HEK293 (cell line): ENCODE data around the gene DAPK2.

Experiments
- KLF8 ChIP-seq: fragments of 450-650 bp; formaldehyde crosslinking; IDR thresholded peaks from 2 replicates; pipeline ENCODE4 v1.5.1; 2016; ENCODE audit warnings: missing biosample characterization, missing genetic modification characterization
- ZBTB7A ChIP-seq: fragments of 450-650 bp; formaldehyde crosslinking; IDR thresholded peaks from 2 replicates; pipeline ENCODE4 v1.5.1; 2016; ENCODE audit warnings: low read depth, missing biosample characterization, missing genetic modification characterization
- ZBTB8A ChIP-seq: fragments of 450-650 bp; formaldehyde crosslinking; IDR thresholded peaks from 2 replicates; pipeline ENCODE4 v1.5.1; 2016; ENCODE audit warnings: missing biosample characterization, missing genetic modification characterization
- ZNF24 ChIP-seq: fragments of 450-650 bp; formaldehyde crosslinking; IDR thresholded peaks from 2 replicates; pipeline ENCODE4 v1.5.1; 2016; ENCODE audit warnings: missing biosample characterization, missing genetic modification characterization
- ZNF335 ChIP-seq: fragments of 450-650 bp; formaldehyde crosslinking; conservative IDR thresholded peaks from 2 replicates; pipeline ENCODE4 v1.5.1; 2016; ENCODE audit warnings: missing biosample characterization, missing genetic modification characterization
- ZNF610 ChIP-seq: fragments of 450-650 bp; formaldehyde crosslinking; IDR thresholded peaks from 2 replicates; pipeline ENCODE4 v1.5.1; 2016; ENCODE audit warnings: missing biosample characterization, missing genetic modification characterization, borderline replicate concordance
- ZNF777 ChIP-seq: fragments of 450-650 bp; formaldehyde crosslinking; IDR thresholded peaks from 2 replicates; pipeline ENCODE4 v1.5.1; 2017; ENCODE audit warnings: missing biosample characterization, missing genetic modification characterization, borderline replicate concordance
- TF ChIP-seq, protein P1 (sequence below): fragments of 450-650 bp; formaldehyde crosslinking; IDR thresholded peaks from 2 replicates; pipeline ENCODE4 v1.5.1; 2016; ENCODE audit warnings: missing biosample characterization, missing genetic modification characterization, borderline replicate concordance
- TF ChIP-seq, protein P2 (sequence below): fragments of 450-650 bp; formaldehyde crosslinking; IDR thresholded peaks from 2 replicates; pipeline ENCODE4 v1.5.1; 2016; ENCODE audit warnings: missing biosample characterization, missing genetic modification characterization

DNA sequence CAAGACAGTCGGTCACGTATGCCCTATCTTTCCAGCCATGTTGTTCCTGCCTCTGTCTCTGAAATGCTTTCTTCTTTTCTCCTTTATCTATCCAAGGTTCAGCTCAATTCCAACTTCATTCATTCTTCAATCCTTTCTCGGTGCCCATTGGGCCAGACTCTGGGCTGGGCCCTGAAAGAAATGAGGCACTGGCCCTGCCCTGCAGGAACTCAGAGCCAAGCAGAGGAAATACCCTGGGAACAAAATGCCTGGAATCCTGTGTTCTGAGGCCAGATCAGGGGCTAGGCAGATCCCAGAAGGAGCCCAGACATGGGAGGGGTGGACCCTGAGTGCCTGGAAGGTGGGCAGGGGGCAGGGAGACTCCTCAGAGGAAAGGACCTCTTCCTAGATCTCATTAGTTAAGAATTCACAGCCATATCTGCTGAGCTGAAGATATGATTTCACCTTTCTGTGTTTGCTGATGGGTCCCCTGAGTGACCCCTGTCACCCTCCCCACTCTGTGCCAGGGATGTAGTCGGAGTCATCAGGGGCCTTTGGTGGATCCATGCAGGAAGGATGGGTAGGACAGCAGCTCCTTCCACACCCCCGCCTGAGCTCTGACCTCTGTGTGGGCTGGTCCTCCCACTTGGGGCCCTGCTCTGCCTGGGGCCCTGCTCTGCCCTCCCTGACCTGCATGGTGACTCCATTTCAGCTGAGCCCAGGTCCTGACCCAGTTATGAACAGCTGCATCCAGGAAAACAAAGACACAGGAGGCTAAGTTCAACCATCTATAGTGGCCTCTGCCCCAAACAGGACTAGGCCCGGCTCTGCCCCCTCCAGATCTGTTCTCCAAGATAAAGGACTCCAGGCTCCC lies 5.3 kb upstream of the DAPK2 start:
- TF ChIP-seq ZBTB8A (tag by site-specific recombination) (no peak), ZBTB7A (tag by site-specific recombination) (no peak), KLF8 (tag by site-specific recombination) (no peak), ZNF335 (no peak), ZNF777 (tag by site-specific recombination) (no peak), ZNF24 (tag by site-specific recombination) (no peak), ZNF610 (tag by site-specific recombination) (no peak)
- TF ChIP-seq, protein P1, sequence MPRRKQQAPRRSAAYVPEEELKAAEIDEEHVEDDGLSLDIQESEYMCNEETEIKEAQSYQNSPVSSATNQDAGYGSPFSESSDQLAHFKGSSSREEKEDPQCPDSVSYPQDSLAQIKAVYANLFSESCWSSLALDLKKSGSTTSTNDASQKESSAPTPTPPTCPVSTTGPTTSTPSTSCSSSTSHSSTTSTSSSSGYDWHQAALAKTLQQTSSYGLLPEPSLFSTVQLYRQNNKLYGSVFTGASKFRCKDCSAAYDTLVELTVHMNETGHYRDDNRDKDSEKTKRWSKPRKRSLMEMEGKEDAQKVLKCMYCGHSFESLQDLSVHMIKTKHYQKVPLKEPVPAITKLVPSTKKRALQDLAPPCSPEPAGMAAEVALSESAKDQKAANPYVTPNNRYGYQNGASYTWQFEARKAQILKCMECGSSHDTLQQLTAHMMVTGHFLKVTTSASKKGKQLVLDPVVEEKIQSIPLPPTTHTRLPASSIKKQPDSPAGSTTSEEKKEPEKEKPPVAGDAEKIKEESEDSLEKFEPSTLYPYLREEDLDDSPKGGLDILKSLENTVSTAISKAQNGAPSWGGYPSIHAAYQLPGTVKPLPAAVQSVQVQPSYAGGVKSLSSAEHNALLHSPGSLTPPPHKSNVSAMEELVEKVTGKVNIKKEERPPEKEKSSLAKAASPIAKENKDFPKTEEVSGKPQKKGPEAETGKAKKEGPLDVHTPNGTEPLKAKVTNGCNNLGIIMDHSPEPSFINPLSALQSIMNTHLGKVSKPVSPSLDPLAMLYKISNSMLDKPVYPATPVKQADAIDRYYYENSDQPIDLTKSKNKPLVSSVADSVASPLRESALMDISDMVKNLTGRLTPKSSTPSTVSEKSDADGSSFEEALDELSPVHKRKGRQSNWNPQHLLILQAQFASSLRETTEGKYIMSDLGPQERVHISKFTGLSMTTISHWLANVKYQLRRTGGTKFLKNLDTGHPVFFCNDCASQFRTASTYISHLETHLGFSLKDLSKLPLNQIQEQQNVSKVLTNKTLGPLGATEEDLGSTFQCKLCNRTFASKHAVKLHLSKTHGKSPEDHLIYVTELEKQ (tag by site-specific recombination): no peak
- TF ChIP-seq, protein P2, sequence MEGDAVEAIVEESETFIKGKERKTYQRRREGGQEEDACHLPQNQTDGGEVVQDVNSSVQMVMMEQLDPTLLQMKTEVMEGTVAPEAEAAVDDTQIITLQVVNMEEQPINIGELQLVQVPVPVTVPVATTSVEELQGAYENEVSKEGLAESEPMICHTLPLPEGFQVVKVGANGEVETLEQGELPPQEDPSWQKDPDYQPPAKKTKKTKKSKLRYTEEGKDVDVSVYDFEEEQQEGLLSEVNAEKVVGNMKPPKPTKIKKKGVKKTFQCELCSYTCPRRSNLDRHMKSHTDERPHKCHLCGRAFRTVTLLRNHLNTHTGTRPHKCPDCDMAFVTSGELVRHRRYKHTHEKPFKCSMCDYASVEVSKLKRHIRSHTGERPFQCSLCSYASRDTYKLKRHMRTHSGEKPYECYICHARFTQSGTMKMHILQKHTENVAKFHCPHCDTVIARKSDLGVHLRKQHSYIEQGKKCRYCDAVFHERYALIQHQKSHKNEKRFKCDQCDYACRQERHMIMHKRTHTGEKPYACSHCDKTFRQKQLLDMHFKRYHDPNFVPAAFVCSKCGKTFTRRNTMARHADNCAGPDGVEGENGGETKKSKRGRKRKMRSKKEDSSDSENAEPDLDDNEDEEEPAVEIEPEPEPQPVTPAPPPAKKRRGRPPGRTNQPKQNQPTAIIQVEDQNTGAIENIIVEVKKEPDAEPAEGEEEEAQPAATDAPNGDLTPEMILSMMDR (tag by site-specific recombination): no peak
